K562 (cell line): Measurements from ENCODE around the gene ECHDC3. TPM values are rescaled to one million over a fixed set of nuclear protein-coding genes. Genes with fewer than 3 reads are reported as not detected.

Source experiments
- ATAC-seq: fragments of 200-7000 bp; cut with Tn5 transposase; 3 replicates; pipeline ENCODE4 v1.9.1; 2020; ENCODE audit warnings: moderate library complexity
- BruUV-seq: library from RNA; stranded (reverse); fragments of 400-500 nt; replicated peaks from 2 replicates; lab custom pipeline; 2021; lab: Mats Ljungman, UMichigan
- CTCF ChIA-PET: fragments of 300-600 bp; formaldehyde crosslinking; extraction: SDS; loops from one replicate; lab custom pipeline; 2021; ENCODE audit warnings: low intra/inter-chr PET ratio; lab: Yijun Ruan, JAX
- POLR2A ChIA-PET: fragments of 300-600, 350-650 bp; sonication (Branson Sonifier 250); formaldehyde crosslinking; extraction: SDS; loops from one replicate; lab custom pipeline; 2021; ENCODE audit warnings: antibody characterized with exemption, inconsistent platforms; lab: Yijun Ruan, JAX
- DNase-seq, 4 experiments: peaks; one replicate each; pipeline versions ENCODE4 v3.0.0 to v3.0.0-alpha.2; 2011 to 2018; ENCODE audit warnings: low spot score in 3 of 4, mixed read lengths in 3 of 4; ENCODE audit errors: extremely low read depth in 1 of 4
- FAIRE-seq: peaks from 2 replicates; lab custom pipeline; 2011; peaks lifted over from hg19 to GRCh38; lab: Jason Lieb, UNC
- H2AFZ ChIP-seq: 2 replicates; pipeline ENCODE4 v1.6.0; 2011; ENCODE audit warnings: low read depth, low read length, control low read depth, inconsistent platforms
- H3K27ac ChIP-seq: fragments of 200-600 bp; 3 replicates; pipeline ENCODE4 v1.8.0; 2011; ENCODE audit warnings: low read depth, mild to moderate bottlenecking, control low read depth, inconsistent platforms, low read length, moderate library complexity, mixed read lengths; ENCODE audit errors: extremely low read depth
- H3K27me3 ChIP-seq, 2 experiments: fragments of 300-600 bp in 1 of 2; 2 replicates in 1 of 2; 3 replicates in 1 of 2; pipeline versions ENCODE4 v1.6.0 to v1.8.0; 2011; ENCODE audit warnings: inconsistent platforms in 2 of 2, low read length in 2 of 2, mild to moderate bottlenecking in 1 of 2, mixed read lengths in 1 of 2, moderate library complexity in 1 of 2; ENCODE audit not compliant: control insufficient read depth in 2 of 2, insufficient read depth in 2 of 2
- H3K36me3 ChIP-seq: fragments of 300-600 bp; 3 replicates; pipeline ENCODE4 v1.8.0; 2011; ENCODE audit warnings: mild to moderate bottlenecking, low read length, inconsistent platforms; ENCODE audit not compliant: control insufficient read depth, insufficient read depth
- H3K4me1 ChIP-seq, 2 experiments: fragments of 200-600 bp in 1 of 2; replicated peaks in 1 of 2; 2 replicates in 1 of 2; 3 replicates in 1 of 2; pipeline versions ENCODE4 v1.5.1 to v1.8.0; 2011; ENCODE audit warnings: inconsistent platforms in 2 of 2, low read length in 2 of 2, mild to moderate bottlenecking in 1 of 2, mixed read lengths in 1 of 2, moderate library complexity in 1 of 2; ENCODE audit not compliant: control insufficient read depth in 2 of 2, insufficient read depth in 2 of 2
- H3K4me2 ChIP-seq: 2 replicates; pipeline ENCODE4 v1.6.1; 2011; ENCODE audit warnings: low read length, control low read depth, inconsistent platforms, mixed read lengths; ENCODE audit not compliant: insufficient read depth
- H3K4me3 ChIP-seq: fragments of 200-600 bp; sonication (generic), shearing (Covaris generic); 2 replicates; pipeline ENCODE4 v1.5.1; 2016; ENCODE audit warnings: control low read depth, inconsistent platforms
- H3K79me2 ChIP-seq: fragments of 200-600 bp; 3 replicates; pipeline ENCODE4 v1.8.0; 2011; ENCODE audit warnings: low read length, inconsistent platforms; ENCODE audit not compliant: control insufficient read depth, insufficient read depth
- H3K9ac ChIP-seq, 2 experiments: 2 replicates each; pipeline versions ENCODE4 v1.6.0 to v1.6.1; 2011; ENCODE audit warnings: low read depth in 2 of 2, low read length in 2 of 2, control low read depth in 1 of 2, inconsistent platforms in 1 of 2, mild to moderate bottlenecking in 1 of 2, mixed read lengths in 1 of 2; ENCODE audit not compliant: insufficient read depth in 1 of 2
- H3K9me1 ChIP-seq: one replicate; pipeline ENCODE4 v1.6.0; 2011; ENCODE audit warnings: inconsistent platforms, mild to moderate bottlenecking, low read length, moderate library complexity; ENCODE audit not compliant: control insufficient read depth, insufficient read depth
- H3K9me3 ChIP-seq: replicated peaks from 2 replicates; pipeline ENCODE4 v1.5.1; 2011; ENCODE audit warnings: low read depth, low read length, inconsistent platforms; ENCODE audit not compliant: control insufficient read depth, insufficient read depth
- H4K20me1 ChIP-seq: replicated peaks from 2 replicates; pipeline ENCODE4 v1.6.1; 2011; ENCODE audit warnings: low read length, inconsistent platforms, mixed read lengths; ENCODE audit not compliant: control insufficient read depth, insufficient read depth
- CHD4 ChIP-seq: fragments of 200-600 bp; sonication (generic); IDR thresholded peaks from 3 replicates; pipeline ENCODE4 v1.6.1; 2012; ENCODE audit warnings: low read depth, mild to moderate bottlenecking, mixed read lengths, low read length, inconsistent platforms; ENCODE audit not compliant: insufficient read depth, insufficient replicate concordance, poor library complexity, severe bottlenecking
- JUNB ChIP-seq: fragments of 450-650 bp; formaldehyde crosslinking; conservative IDR thresholded peaks from 2 replicates; pipeline ENCODE4 v1.4.0; 2020; ENCODE audit warnings: mild to moderate bottlenecking
- NR2C2 ChIP-seq, 2 experiments: fragments of 200-800 bp in 1 of 2; sonication (Bioruptor generic) in 1 of 2; sonication (generic) in 1 of 2; formaldehyde crosslinking in 1 of 2; IDR thresholded peaks; 2 replicates each; pipeline versions ENCODE4 v1.6.1 to v1.8.0; 2016 to 2022; ENCODE audit warnings: mild to moderate bottlenecking in 1 of 2, missing compliant biosample characterization in 1 of 2, missing genetic modification characterization in 1 of 2, missing genetic modification reagents in 1 of 2
- PCBP2 ChIP-seq: fragments of 200-400 bp; formaldehyde crosslinking; IDR thresholded peaks from 2 replicates; pipeline ENCODE4 v1.6.1; 2018; ENCODE audit warnings: low read length, low read depth, mild to moderate bottlenecking, moderate library complexity; ENCODE audit not compliant: poor library complexity, severe bottlenecking
- PHB ChIP-seq: fragments of 250-450 bp; sonication (Bioruptor Pico); IDR thresholded peaks from 2 replicates; pipeline ENCODE4 v1.5.0; 2021
- POLR3A ChIP-seq: IDR thresholded peaks from 2 replicates; pipeline ENCODE4 v1.6.1; 2011; ENCODE audit warnings: borderline replicate concordance, mild to moderate bottlenecking, moderate library complexity; ENCODE audit not compliant: insufficient read length, insufficient read depth; ENCODE audit errors: extremely low read depth
- POU5F1 ChIP-seq: fragments of 150-350 bp; IDR thresholded peaks from 2 replicates; pipeline ENCODE4 v1.6.1; 2014; ENCODE audit warnings: borderline replicate concordance, low read length, low read depth, mild to moderate bottlenecking; ENCODE audit not compliant: partially characterized antibody
- RBM14 ChIP-seq: fragments of 200-400 bp; formaldehyde crosslinking; IDR thresholded peaks from 2 replicates; pipeline ENCODE4 v1.6.1; 2018; ENCODE audit warnings: low read depth, mild to moderate bottlenecking, low read length, moderate library complexity, borderline replicate concordance; ENCODE audit not compliant: insufficient read depth
- SMARCA4 ChIP-seq: fragments of 450-650 bp; IDR thresholded peaks from 2 replicates; pipeline ENCODE4 v1.6.1; 2016
- TSC22D4 ChIP-seq: fragments of 450-650 bp; IDR thresholded peaks from 2 replicates; pipeline ENCODE4 v1.6.1; 2016; ENCODE audit warnings: missing genetic modification characterization, missing biosample characterization, control low read depth
- ZNF316 ChIP-seq: fragments of 450-650 bp; IDR thresholded peaks from 2 replicates; pipeline ENCODE4 v1.6.1; 2016
- ZNF589 ChIP-seq: fragments of 200-800 bp; sonication (Bioruptor generic); IDR thresholded peaks from 2 replicates; pipeline ENCODE4 v1.6.1; 2016; ENCODE audit warnings: low read depth, missing genetic modification characterization, missing compliant biosample characterization
- WGBS: fragments of 100-300 bp; shearing (Covaris generic); methylation state at CpG from one replicate; pipeline ENCODE4 v1.1.6; 2016; ENCODE audit warnings: low coverage, mixed read lengths; ENCODE audit not compliant: insufficient coverage; ENCODE audit errors: missing lambda C conversion rate; 5-methylcytosine and 5-hydroxymethylcytosine counted together
- in situ Hi-C: fragments of 300-500 bp; cut with MboI; formaldehyde crosslinking; loops from 4 replicates; pipeline ENCODE4 v1.15.0; 2018; ENCODE audit warnings: inconsistent platforms, mixed read lengths
- intact Hi-C: fragments of 100-400 bp; cut with micrococcal nuclease; formaldehyde crosslinking; loops from 2 replicates; pipeline ENCODE4 v1.14.2; 2022
- polyA plus RNA-seq, 8 experiments: library from polyadenylated mRNA; depleted of rRNA in 4 of 8; stranded (reverse) in 5 of 8; unstranded in 3 of 8; fragments of >200 nt; fragmentation: Nextera tagmentation in 2 of 8; fragmentation: Illumina TruSeq in 1 of 8; extraction: Ambion mirVana in 2 of 8; extraction: Trizol in 1 of 8; gene quantifications; 2 replicates each; pipeline versions ENCODE4 v1.2.1 to v1.2.3, GENCODE V29; 2011 to 2014; ENCODE audit warnings: inconsistent platforms in 1 of 8, missing spikeins in 1 of 8
- total RNA-seq, 7 experiments: library from RNA; depleted of rRNA in 6 of 7; stranded (reverse); fragments of >200 nt in 6 of 7; fragmentation: Illumina TruSeq in 2 of 7; extraction: Trizol in 2 of 7; gene quantifications; 2 replicates each; pipeline versions ENCODE4 v1.2.1 to v1.2.3, GENCODE V29; 2011 to 2021; ENCODE audit warnings: low replicate concordance in 1 of 7
- TF ChIP-seq, protein P1 (sequence below): fragments of 450-650 bp; IDR thresholded peaks from one replicate; pipeline ENCODE4 v1.6.1; 2018; ENCODE audit warnings: mild to moderate bottlenecking, moderate library complexity; ENCODE audit not compliant: partially characterized antibody

ECHDC3 gene
- total and polyA plus RNA-seq, 9 of the 15 experiments (the other 6 are each of a cell fraction or from before 2014, with no cell fraction given), result 0.53 to 21.9 (median 15.7) TPM

DNA sequence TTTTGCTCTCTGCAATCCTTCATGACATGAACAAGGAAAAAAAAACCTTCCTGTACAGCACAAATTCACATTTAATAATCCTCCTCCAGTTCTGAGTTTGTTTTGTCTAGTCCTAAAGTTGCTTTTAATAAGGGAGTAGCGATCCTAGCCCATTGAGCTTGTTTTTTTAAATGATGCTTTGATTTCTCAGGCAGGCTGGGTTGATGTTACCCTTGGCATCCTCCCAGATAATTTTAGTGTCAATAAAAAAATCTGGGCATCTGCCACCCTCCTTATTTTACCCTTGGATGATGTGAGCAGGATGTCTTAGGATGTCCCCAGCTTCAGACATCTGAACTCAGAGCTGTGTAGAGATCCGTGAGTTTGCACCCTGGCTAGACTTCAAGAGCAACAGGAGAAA is 47.1 kb downstream of the ECHDC3 start:
- TF ChIP-seq ZNF589 (CRISPR knock-in tag) (no peak), NR2C2 (CRISPR knock-in tag; IDR thresholded peaks at IDR 0.05) (no peak), NR2C2 (tag; IDR thresholded peaks at IDR 0.05) (no peak), JUNB (CRISPR knock-in tag) (no peak), POU5F1 (no peak), POLR3A (no peak), ZNF316 (no peak), RBM14 (no peak), SMARCA4 (no peak), PHB (CRISPR knock-in tag) (no peak), TSC22D4 (tag) (no peak), CHD4 (no peak), PCBP2 (no peak)
- TF ChIP-seq, protein P1, sequence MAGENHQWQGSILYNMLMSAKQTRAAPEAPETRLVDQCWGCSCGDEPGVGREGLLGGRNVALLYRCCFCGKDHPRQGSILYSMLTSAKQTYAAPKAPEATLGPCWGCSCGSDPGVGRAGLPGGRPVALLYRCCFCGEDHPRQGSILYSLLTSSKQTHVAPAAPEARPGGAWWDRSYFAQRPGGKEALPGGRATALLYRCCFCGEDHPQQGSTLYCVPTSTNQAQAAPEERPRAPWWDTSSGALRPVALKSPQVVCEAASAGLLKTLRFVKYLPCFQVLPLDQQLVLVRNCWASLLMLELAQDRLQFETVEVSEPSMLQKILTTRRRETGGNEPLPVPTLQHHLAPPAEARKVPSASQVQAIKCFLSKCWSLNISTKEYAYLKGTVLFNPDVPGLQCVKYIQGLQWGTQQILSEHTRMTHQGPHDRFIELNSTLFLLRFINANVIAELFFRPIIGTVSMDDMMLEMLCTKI, result no peak
- intact Hi-C loops (no loop called here), in situ Hi-C loops (loop anchor here (25.0 kb wide), 1 partner anchor 923 kb away; no protein-coding TSS in a partner anchor)
- BruUV-seq, result no TSS peak
- 0% methylated on average over 2 of the region's 2 CpGs for WGBS
- peaks cover 50 to 51% of the 10 kb centered on the region in 2 experiments for H3K27me3 ChIP-seq
- ChIA-PET CTCF (no interaction called here), POLR2A (interaction anchor here (0.7 to 1.2 kb wide), 2 partner anchors 10 to 442 kb away, joined by 3 to 5 read pairs; no protein-coding TSS in a partner anchor)
- H3K9me1 ChIP-seq, result no peaks in the 10 kb centered on the region
- H3K36me3 ChIP-seq, result no peaks in the 10 kb centered on the region
- no peaks in the 10 kb centered on the region for H3K9me3 ChIP-seq
- H3K4me1 ChIP-seq, result peaks cover 0 to 8% of the 10 kb centered on the region in 2 experiments; a peak in 2 of 5 replicates
- no peak for ATAC-seq
- no peak for DNase-seq
- FAIRE-seq, result no peak
- no peaks in the 10 kb centered on the region for H4K20me1 ChIP-seq
- H3K4me2 ChIP-seq, result no peak overlapping the region
- no peak overlapping the region for H3K27ac ChIP-seq
- H3K79me2 ChIP-seq, result no peaks in the 10 kb centered on the region
- H3K9ac ChIP-seq, result no peak overlapping the region
- no peak overlapping the region for H3K4me3 ChIP-seq
- H2AFZ ChIP-seq, result no peak overlapping the region
